ENCODE measurements around the gene APAF1.
"Not testable (repeated sequence)": the region's sequence is repeated elsewhere in the genome, so short reads cannot be mapped to it uniquely, and the experiment has no call there.

The APAF1 gene

DNA sequence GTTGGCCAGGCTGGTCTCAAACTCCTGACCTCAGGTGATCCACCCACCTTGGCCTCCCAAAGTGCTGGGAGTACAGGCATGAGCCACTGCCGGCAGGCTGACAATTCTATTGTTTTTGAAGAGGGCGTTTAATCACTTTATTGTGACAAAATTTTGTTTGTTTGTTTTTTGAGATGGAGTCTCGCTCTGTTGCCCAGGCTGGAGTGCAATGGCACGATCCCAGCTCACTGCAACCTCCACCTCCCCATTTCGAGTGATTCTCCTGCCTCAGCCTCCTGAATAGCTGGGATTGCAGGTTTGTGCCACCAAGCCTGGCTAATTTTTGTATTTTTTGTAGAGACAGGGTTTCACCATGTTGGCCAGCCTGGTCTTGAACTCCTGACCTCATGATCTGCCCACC, 2.3 kb upstream of the APAF1 start:
- H3K27me3 Mint-ChIP-seq; ATAC-seq (replicated peaks); DNase-seq; H3K9me3 Mint-ChIP-seq; H3K27ac Mint-ChIP-seq: not testable (repeated sequence)
- H3K36me3 Mint-ChIP-seq (ENCODE audit: insufficient read depth), result peaks cover 18% of the 10 kb centered on the region
- peak overlapping the region; percentile 95 to 99 for H3K4me3 Mint-ChIP-seq
- H3K4me1 Mint-ChIP-seq (ENCODE audit: low read depth in 2 of 2), result peaks cover 7 to 21% of the 10 kb centered on the region in 2 donors

DNA sequence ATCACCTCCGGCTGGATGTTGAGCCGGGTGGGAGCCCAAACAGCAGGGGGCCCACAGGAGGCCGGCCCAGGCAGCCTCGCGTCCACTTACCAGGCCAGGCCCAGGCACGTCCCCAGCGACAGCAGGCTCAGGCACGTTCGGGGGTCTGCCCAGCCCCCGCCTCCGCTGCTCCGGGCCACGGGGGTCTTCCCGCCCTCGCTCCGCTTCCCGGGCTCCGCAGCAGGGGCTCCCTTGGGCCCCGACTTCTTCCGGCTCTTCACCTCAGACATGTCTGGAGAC, 718 bp upstream of the APAF1 start:
- H3K9me3 Mint-ChIP-seq, result no peaks in the 10 kb centered on the region
- no peak for DNase-seq
- peaks cover 25% of the 10 kb centered on the region for H3K36me3 Mint-ChIP-seq (ENCODE audit: insufficient read depth)
- peak overlapping the region; percentile 95 to 99 for H3K4me3 Mint-ChIP-seq
- no peaks in the 10 kb centered on the region for H3K27me3 Mint-ChIP-seq
- peak overlapping the region; percentile 93 to 94 for H3K27ac Mint-ChIP-seq
- peaks cover 9 to 19% of the 10 kb centered on the region in 2 donors for H3K4me1 Mint-ChIP-seq (ENCODE audit: low read depth in 2 of 2)
- ATAC-seq (replicated peaks), result peak; percentile 3

- H3K27ac Mint-ChIP-seq, result peak overlapping the region; percentile 70 to 93
- H3K4me1 Mint-ChIP-seq (ENCODE audit: low read depth in 2 of 2), result peaks cover 9 to 19% of the 10 kb centered on the region in 2 donors
- peak overlapping the region; percentile 95 to 99 for H3K4me3 Mint-ChIP-seq
- H3K36me3 Mint-ChIP-seq (ENCODE audit: insufficient read depth), result peaks cover 34% of the 10 kb centered on the region
- DNase-seq (peak in 1 of 3 experiments; percentile 2), ATAC-seq (replicated peaks) (no peak)
- H3K9me3 Mint-ChIP-seq, result no peaks in the 10 kb centered on the region
- no peaks in the 10 kb centered on the region for H3K27me3 Mint-ChIP-seq
These were observed 530 bp downstream of the APAF1 start for GRCh38 chr12:98645572-98646067.

GRCh38 chr12:98646294-98647090, 1.4 kb downstream of the APAF1 start:
- no peak for DNase-seq
- Mint-ChIP-seq H3K4me3 (peak overlapping the region; percentile 95 to 99), H3K36me3 (ENCODE audit: insufficient read depth) (peaks cover 42% of the 10 kb centered on the region), H3K9me3 (no peaks in the 10 kb centered on the region), H3K4me1 (ENCODE audit: low read depth in 2 of 2) (peaks cover 6 to 19% of the 10 kb centered on the region in 2 donors), H3K27ac (peak overlapping the region in 1 of 2 donors; percentile 70), H3K27me3 (no peaks in the 10 kb centered on the region)
- ATAC-seq (replicated peaks), result no peak

GRCh38 chr12:98651328-98651727, 6.2 kb downstream of the APAF1 start:
- Mint-ChIP-seq H3K36me3 (ENCODE audit: insufficient read depth) (peaks cover 41% of the 10 kb centered on the region), H3K4me1 (ENCODE audit: low read depth in 2 of 2) (peaks cover 6 to 11% of the 10 kb centered on the region in 2 donors), H3K4me3 (no peak overlapping the region), H3K27me3 (no peaks in the 10 kb centered on the region), H3K9me3 (no peaks in the 10 kb centered on the region), H3K27ac (peak overlapping the region in 1 of 2 donors; percentile 27)
- DNase-seq (no peak), ATAC-seq (replicated peaks) (no peak)

DNA sequence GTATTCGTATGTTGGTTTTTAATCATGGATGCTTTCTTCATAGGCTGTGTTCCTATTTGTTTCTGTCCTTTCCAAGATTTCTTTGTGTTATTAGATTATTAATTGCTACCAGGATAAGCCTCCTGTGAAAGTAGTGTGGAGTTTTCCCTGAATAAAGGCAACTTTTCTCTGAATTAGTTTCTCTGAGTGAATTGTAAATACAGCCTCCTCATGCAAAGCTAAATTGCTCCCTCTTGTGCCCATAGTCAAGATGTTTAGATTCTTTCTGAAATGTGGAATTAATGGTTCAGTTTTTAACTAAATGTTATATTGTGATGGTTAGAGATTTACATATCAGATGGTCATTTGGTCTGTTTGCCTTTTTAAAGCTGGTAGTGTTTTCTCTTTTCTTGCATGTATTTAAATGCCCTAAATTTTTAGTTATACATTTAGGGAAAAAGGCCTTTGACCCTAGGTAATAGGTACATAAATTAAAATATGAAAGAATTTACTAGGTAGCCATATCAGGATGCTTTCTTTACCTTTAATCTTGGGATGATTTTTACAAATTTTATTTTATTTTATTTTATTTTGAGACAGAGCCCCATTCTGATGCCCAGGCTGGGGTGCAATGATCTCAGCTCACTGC, 8.9 kb downstream of the APAF1 start:
- DNase-seq, result peak; percentile 9 to 12 (median 12)
- Mint-ChIP-seq H3K9me3 (no peaks in the 10 kb centered on the region), H3K27ac (no peak overlapping the region), H3K27me3 (no peaks in the 10 kb centered on the region), H3K4me3 (no peak overlapping the region), H3K36me3 (ENCODE audit: insufficient read depth) (peaks cover 41% of the 10 kb centered on the region), H3K4me1 (ENCODE audit: low read depth in 2 of 2) (peaks cover 1 to 14% of the 10 kb centered on the region in 2 donors)
- peak; percentile 68 for ATAC-seq (replicated peaks)

GRCh38 chr12:98656289-98657101, 11.4 kb downstream of the APAF1 start:
- Mint-ChIP-seq H3K27ac (peak overlapping the region in 1 of 2 donors; percentile 12), H3K36me3 (ENCODE audit: insufficient read depth) (peaks cover 45% of the 10 kb centered on the region), H3K4me1 (ENCODE audit: low read depth in 2 of 2) (peaks cover 0 to 14% of the 10 kb centered on the region in 2 donors), H3K4me3 (no peak overlapping the region), H3K9me3 (no peaks in the 10 kb centered on the region), H3K27me3 (no peaks in the 10 kb centered on the region)
- no peak for DNase-seq
- no peak for ATAC-seq (replicated peaks)

- no peak overlapping the region for H3K4me3 Mint-ChIP-seq
- H3K4me1 Mint-ChIP-seq (ENCODE audit: low read depth in 2 of 2), result peaks cover 2 to 10% of the 10 kb centered on the region in 2 donors
- DNase-seq, result no peak
- peaks cover 58% of the 10 kb centered on the region for H3K36me3 Mint-ChIP-seq (ENCODE audit: insufficient read depth)
- H3K27ac Mint-ChIP-seq, result peak overlapping the region; percentile 51 to 52
- H3K9me3 Mint-ChIP-seq, result no peaks in the 10 kb centered on the region
- ATAC-seq (replicated peaks), result no peak
- H3K27me3 Mint-ChIP-seq, result no peaks in the 10 kb centered on the region
These were observed 15.4 kb downstream of the APAF1 start for GRCh38 chr12:98660521-98660920.

DNA sequence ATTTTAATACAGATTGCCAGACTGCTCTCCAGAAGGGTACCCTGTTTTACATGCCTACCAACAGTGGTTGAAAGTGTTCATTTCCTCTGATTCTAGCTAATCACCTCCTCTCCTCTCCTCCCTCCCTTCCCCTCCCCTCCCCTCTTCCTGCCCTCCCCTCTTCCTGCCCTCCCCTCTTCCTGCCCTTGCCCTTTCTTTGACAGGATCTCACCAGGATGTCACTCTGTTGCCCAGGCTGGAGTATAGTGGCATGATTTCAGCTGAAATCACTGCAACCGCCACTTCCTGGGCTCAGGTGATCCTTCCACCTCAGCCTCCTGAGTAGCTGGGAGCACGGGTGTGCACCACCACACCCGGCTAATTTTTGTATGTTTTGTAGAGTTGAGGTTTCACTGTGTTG, 24.7 kb downstream of the APAF1 start:
- H3K27me3 Mint-ChIP-seq, result no peaks in the 10 kb centered on the region
- peaks cover 10 to 23% of the 10 kb centered on the region in 2 donors for H3K4me1 Mint-ChIP-seq (ENCODE audit: low read depth in 2 of 2)
- no peak for DNase-seq
- peak; percentile 17 for ATAC-seq (replicated peaks)
- peak overlapping the region; percentile 77 to 80 for H3K27ac Mint-ChIP-seq
- peaks cover 61% of the 10 kb centered on the region for H3K36me3 Mint-ChIP-seq (ENCODE audit: insufficient read depth)
- H3K9me3 Mint-ChIP-seq, result no peaks in the 10 kb centered on the region
- no peak overlapping the region for H3K4me3 Mint-ChIP-seq

DNA sequence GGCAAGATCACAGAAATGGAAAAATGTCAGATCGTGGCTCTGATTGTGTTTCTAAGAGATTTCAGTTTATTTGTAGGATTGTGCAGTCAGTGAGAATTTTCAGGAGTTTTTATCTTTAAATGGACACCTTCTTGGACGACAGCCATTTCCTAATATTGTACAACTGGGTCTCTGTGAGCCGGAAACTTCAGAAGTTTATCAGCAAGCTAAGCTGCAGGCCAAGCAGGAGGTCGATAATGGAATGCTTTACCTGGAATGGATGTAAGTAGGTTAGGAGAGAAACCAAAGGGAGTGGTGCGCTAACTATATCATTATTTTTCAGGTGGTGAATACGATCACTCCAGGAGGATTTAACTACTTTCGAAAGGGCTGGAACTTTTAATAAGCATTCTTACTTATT, 26.4 kb downstream of the APAF1 start:
- Mint-ChIP-seq H3K4me1 (ENCODE audit: low read depth in 2 of 2) (peaks cover 10 to 23% of the 10 kb centered on the region in 2 donors), H3K9me3 (no peaks in the 10 kb centered on the region), H3K27me3 (no peaks in the 10 kb centered on the region), H3K27ac (no peak overlapping the region), H3K36me3 (ENCODE audit: insufficient read depth) (peaks cover 48% of the 10 kb centered on the region), H3K4me3 (no peak overlapping the region)
- no peak for ATAC-seq (replicated peaks)
- DNase-seq, result no peak

DNA sequence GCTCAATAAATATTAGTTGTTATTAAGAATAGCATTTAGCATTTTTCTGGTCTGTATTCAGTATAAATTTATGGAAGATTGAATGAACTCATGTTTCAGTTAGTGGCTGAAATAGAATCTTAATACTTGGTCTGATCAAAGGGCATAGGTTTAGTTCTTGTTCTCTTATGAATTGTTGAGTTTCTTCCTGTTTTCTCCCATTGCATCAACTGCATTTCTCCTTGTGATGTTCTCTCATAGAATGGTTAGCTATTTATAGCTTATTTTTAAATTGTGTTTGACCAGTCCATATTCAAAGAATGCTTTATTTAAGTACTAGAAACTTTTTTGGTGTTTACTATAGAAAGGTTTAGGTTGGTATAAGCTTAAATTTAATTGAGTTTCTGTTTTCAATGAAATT, 29.8 kb downstream of the APAF1 start:
- Mint-ChIP-seq H3K27ac (no peak overlapping the region), H3K9me3 (no peaks in the 10 kb centered on the region), H3K4me1 (ENCODE audit: low read depth in 2 of 2) (peaks cover 3 to 4% of the 10 kb centered on the region in 2 donors), H3K27me3 (no peaks in the 10 kb centered on the region), H3K4me3 (no peak overlapping the region), H3K36me3 (ENCODE audit: insufficient read depth) (peaks cover 48% of the 10 kb centered on the region)
- no peak for ATAC-seq (replicated peaks)
- no peak for DNase-seq

DNA sequence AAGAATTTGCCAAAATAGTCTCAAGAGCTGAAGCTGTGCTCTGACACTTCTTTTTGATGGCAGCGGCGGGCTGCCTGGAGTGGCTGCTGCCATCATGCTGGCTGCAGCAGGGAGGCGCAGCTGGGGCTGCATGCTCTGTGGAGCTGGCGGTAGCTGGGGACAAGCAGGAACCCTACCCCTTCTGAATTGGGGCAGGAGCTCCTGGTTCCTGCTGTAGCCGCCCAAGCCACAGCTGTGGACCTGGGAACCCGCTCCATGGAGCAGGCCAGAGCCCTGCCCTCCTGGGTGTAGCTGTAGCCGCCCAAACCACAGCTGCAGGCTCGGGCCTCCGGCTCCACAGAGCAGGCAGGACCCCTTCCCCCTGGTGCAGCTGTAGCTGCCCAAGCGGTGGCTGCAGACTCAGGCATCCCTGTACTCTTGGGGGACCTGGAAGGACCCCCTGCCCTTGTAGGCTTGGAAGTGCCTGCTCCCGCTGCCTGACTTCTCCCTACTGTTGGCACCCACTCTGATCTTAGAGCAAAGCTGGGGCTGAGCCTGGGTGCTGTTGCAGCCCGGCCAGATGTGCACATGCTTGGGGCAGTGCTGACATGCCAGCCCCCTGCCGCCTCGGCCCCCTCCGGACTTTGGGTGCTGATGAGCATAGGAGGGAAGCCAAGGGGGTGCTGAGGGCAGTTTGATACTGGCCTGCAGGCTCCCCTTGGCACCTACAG, 33.3 kb downstream of the APAF1 start:
- no peak for ATAC-seq (replicated peaks)
- H3K27ac Mint-ChIP-seq, result no peak overlapping the region
- no peaks in the 10 kb centered on the region for H3K4me1 Mint-ChIP-seq (ENCODE audit: low read depth in 2 of 2)
- peaks cover 60% of the 10 kb centered on the region for H3K36me3 Mint-ChIP-seq (ENCODE audit: insufficient read depth)
- H3K9me3 Mint-ChIP-seq, result no peaks in the 10 kb centered on the region
- no peaks in the 10 kb centered on the region for H3K27me3 Mint-ChIP-seq
- DNase-seq, result no peak
- no peak overlapping the region for H3K4me3 Mint-ChIP-seq
